Measurements from ENCODE around the gene GPR78. TPM values are rescaled to one million over a fixed set of nuclear protein-coding genes. Genes with fewer than 3 reads are reported as not detected.

The GPR78 gene
- total and polyA plus RNA-seq, 2 of the 4 experiments (the other 2 are of a cell fraction): under 0.01 to 0.10 TPM

DNA sequence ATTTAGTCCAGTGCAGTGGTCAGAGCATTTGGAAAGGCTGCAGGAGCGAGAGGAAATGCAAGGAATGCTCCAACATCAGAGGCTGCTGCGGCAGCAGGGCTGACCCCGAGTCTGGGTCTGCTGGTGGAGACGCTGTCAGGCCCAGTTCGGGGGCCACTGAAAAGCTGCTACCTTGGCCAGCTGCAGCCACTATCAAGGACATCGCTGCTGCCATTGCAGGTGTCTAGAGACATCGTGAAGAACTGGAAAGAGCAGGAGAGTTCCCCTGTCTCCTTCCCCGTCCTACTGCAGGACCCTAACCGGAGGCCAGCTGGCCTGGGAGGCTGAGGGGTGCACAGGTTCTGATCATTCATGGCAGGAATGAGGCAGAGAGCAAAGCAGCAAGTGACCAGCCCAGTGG, 29.5 kb upstream of the GPR78 start:
- Histone ChIP-seq H4K20me1 (ENCODE audit: insufficient read depth, low read length) (no peaks in the 10 kb centered on the region), H3K23ac (ENCODE audit: low read depth, low read length) (no peak overlapping the region), H2BK15ac (ENCODE audit: low read depth, low read length) (no peak overlapping the region), H3K56ac (ENCODE audit: extremely low read depth, insufficient read depth, low read length) (no peak overlapping the region), H3K36me3 (ENCODE audit: control insufficient read depth, insufficient read depth, low read length) (no peaks in the 10 kb centered on the region), H2BK20ac (ENCODE audit: low read depth, low read length) (no peak overlapping the region), H2AK9ac (replicated peaks; ENCODE audit: low read depth, low read length, poor library complexity) (no peak overlapping the region), H4K5ac (ENCODE audit: low read depth, low read length) (no peak overlapping the region), H3K4me1 (ENCODE audit: control insufficient read depth, insufficient read depth, low read length) (peaks cover 2% of the 10 kb centered on the region; the same call in 1 of the 2 replicates), H3K79me1 (ENCODE audit: low read depth in 1 of 2, low read length in 2 of 2) (no peaks in the 10 kb centered on the region), H3K9me1 (ENCODE audit: insufficient read depth, low read length) (no peaks in the 10 kb centered on the region), H3K27me3 (ENCODE audit: control insufficient read depth, insufficient read depth, low read length) (peaks cover 32% of the 10 kb centered on the region), H4K8ac (ENCODE audit: low read depth in 2 of 2, low read length in 2 of 2) (no peak overlapping the region), H3K9ac (ENCODE audit: low read depth, low read length) (no peak overlapping the region), H3K4me3 (ENCODE audit: insufficient read depth, low read depth, low read length) (no peak overlapping the region), H2BK5ac (ENCODE audit: low read depth, low read length, poor library complexity, severe bottlenecking) (no peak overlapping the region), H2BK120ac (ENCODE audit: low read depth, low read length) (no peak overlapping the region), H4K91ac (ENCODE audit: insufficient read depth, low read depth, low read length) (no peak overlapping the region), H3K27ac (ENCODE audit: insufficient read depth, low read length) (no peak overlapping the region), H3K18ac (ENCODE audit: low read depth, low read length) (no peak overlapping the region), H3K4ac (ENCODE audit: low read depth, low read length) (no peak overlapping the region), H3K14ac (replicated peaks; ENCODE audit: low read depth, low read length) (no peak overlapping the region), H2AK5ac (ENCODE audit: low read depth, low read length) (no peak overlapping the region), H2AFZ (replicated peaks; ENCODE audit: low read length, poor library complexity) (no peak overlapping the region), H3K4me2 (ENCODE audit: low read depth, low read length) (no peak overlapping the region), H3K9me3 (ENCODE audit: control insufficient read depth, insufficient read depth, low read length) (peaks cover 2% of the 10 kb centered on the region)
- no peak for ATAC-seq (ENCODE audit: low read depth)
- intact Hi-C loops (cut with micrococcal nuclease): no loop called here
- dilution Hi-C loops (cut with HindIII; ENCODE audit: low sequenced_read_pairs, unreplicated experiment): no loop called here
- ChIA-PET CTCF (no interaction called here), POLR2A (ENCODE audit: unreplicated experiment) (no interaction called here)
- 100% methylated on average over 1 of the region's 9 CpGs; no CpG with 5 or more reads in 1 of the 2 experiments for WGBS, 2 experiments (ENCODE audit: extremely low coverage in 2 of 2, insufficient read length in 1 of 2)
- DNase-seq: no peak
- BruUV-seq (replicated peaks): no TSS peak
- in situ Hi-C loops (cut with MboI; ENCODE audit: low sequenced_read_pairs): no loop called here
- TF ChIP-seq, protein P1, sequence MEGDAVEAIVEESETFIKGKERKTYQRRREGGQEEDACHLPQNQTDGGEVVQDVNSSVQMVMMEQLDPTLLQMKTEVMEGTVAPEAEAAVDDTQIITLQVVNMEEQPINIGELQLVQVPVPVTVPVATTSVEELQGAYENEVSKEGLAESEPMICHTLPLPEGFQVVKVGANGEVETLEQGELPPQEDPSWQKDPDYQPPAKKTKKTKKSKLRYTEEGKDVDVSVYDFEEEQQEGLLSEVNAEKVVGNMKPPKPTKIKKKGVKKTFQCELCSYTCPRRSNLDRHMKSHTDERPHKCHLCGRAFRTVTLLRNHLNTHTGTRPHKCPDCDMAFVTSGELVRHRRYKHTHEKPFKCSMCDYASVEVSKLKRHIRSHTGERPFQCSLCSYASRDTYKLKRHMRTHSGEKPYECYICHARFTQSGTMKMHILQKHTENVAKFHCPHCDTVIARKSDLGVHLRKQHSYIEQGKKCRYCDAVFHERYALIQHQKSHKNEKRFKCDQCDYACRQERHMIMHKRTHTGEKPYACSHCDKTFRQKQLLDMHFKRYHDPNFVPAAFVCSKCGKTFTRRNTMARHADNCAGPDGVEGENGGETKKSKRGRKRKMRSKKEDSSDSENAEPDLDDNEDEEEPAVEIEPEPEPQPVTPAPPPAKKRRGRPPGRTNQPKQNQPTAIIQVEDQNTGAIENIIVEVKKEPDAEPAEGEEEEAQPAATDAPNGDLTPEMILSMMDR (conservative IDR thresholded peaks at IDR 0.05; ENCODE audit: low read depth, low read length): no peak
- no peak for TF ChIP-seq NFE2L2 (IDR thresholded peaks at IDR 0.05; ENCODE audit: low read depth, low read length)
- no peak for TF ChIP-seq CEBPB (IDR thresholded peaks at IDR 0.05; ENCODE audit: low read depth, low read length)
- TF ChIP-seq, protein P2, sequence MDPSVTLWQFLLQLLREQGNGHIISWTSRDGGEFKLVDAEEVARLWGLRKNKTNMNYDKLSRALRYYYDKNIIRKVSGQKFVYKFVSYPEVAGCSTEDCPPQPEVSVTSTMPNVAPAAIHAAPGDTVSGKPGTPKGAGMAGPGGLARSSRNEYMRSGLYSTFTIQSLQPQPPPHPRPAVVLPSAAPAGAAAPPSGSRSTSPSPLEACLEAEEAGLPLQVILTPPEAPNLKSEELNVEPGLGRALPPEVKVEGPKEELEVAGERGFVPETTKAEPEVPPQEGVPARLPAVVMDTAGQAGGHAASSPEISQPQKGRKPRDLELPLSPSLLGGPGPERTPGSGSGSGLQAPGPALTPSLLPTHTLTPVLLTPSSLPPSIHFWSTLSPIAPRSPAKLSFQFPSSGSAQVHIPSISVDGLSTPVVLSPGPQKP (IDR thresholded peaks at IDR 0.05; ENCODE audit: borderline replicate concordance, low read depth, low read length): no peak
- no peak for TF ChIP-seq BHLHE40 (IDR thresholded peaks at IDR 0.05; ENCODE audit: low read depth, low read length)
- TF ChIP-seq RCOR1 (IDR thresholded peaks at IDR 0.05; ENCODE audit: insufficient replicate concordance, low read length): no peak
- TF ChIP-seq MXI1 (IDR thresholded peaks at IDR 0.05; ENCODE audit: borderline replicate concordance, low read depth, low read length): no peak
- no peak for TF ChIP-seq RAD21 (IDR thresholded peaks at IDR 0.05; ENCODE audit: low read length)
- no peak for TF ChIP-seq RFX5 (IDR thresholded peaks at IDR 0.05; ENCODE audit: low read depth, low read length)
- no peak for TF ChIP-seq CHD1 (IDR thresholded peaks at IDR 0.05; ENCODE audit: low read depth, low read length)
- TF ChIP-seq POLR2A (IDR thresholded peaks at IDR 0.05; ENCODE audit: low read depth, low read length): no peak
- no peak for TF ChIP-seq FOS (IDR thresholded peaks at IDR 0.05; ENCODE audit: low read depth, low read length)

Measured in IMR-90 (cell line).